SK-N-SH (cell line): ENCODE data around the gene GNAS-AS1. TPM values are rescaled to one million over a fixed set of nuclear protein-coding genes. Genes with fewer than 3 reads are reported as not detected.

Source experiments
- CTCF ChIA-PET: fragments of 300-600, 350-600 bp; formaldehyde crosslinking; extraction: SDS; loops from one replicate; lab custom pipeline; 2021; lab: Yijun Ruan, JAX
- POLR2A ChIA-PET: fragments of 350-600 bp; sonication (Branson Sonifier 250); formaldehyde crosslinking; extraction: SDS; loops from one replicate; lab custom pipeline; 2020; ENCODE audit warnings: antibody characterized with exemption, inconsistent platforms; lab: Yijun Ruan, JAX
- DNase-seq: peaks from one replicate; pipeline ENCODE4 v3.0.0; 2012
- H2AFZ ChIP-seq: fragments of 200-600 bp; sonication (generic); 2 replicates; pipeline ENCODE4 v1.8.1; 2016; ENCODE audit warnings: antibody characterized with exemption, mild to moderate bottlenecking, low read depth
- H3F3A ChIP-seq: fragments of 200-600 bp; sonication (generic); replicated peaks from 2 replicates; pipeline ENCODE3; 2016; ENCODE audit warnings: antibody characterized with exemption, mild to moderate bottlenecking; ENCODE audit not compliant: insufficient read depth
- H3K27ac ChIP-seq, 2 experiments: fragments of 200-500 bp in 1 of 2; fragments of 200-600 bp in 1 of 2; sonication (Bioruptor generic) in 1 of 2; sonication (generic), shearing (Covaris generic) in 1 of 2; 2 replicates each; pipeline versions ENCODE4 v1.5.1 to v1.6.1; 2014 to 2016; ENCODE audit warnings: low read depth in 2 of 2, inconsistent platforms in 1 of 2, low read length in 1 of 2, mild to moderate bottlenecking in 1 of 2, mixed read lengths in 1 of 2
- H3K27me3 ChIP-seq: fragments of 200-600 bp; sonication (generic), shearing (Covaris generic); 2 replicates; pipeline ENCODE4 v1.6.1; 2016; ENCODE audit warnings: mixed run types; ENCODE audit not compliant: insufficient read depth
- H3K36me3 ChIP-seq, 2 experiments: fragments of 200-500 bp in 1 of 2; fragments of 200-600 bp in 1 of 2; sonication (Bioruptor generic) in 1 of 2; sonication (generic) in 1 of 2; replicated peaks in 1 of 2; 2 replicates each; pipeline versions ENCODE3 to v1.5.1; 2014 to 2016; ENCODE audit warnings: low read length in 1 of 2, mild to moderate bottlenecking in 1 of 2; ENCODE audit not compliant: insufficient read depth in 2 of 2, control insufficient read depth in 1 of 2
- H3K4me1 ChIP-seq, 2 experiments: fragments of 200-500 bp in 1 of 2; fragments of 200-600 bp in 1 of 2; sonication (Bioruptor generic) in 1 of 2; sonication (generic), shearing (Covaris generic) in 1 of 2; 2 replicates each; pipeline versions ENCODE4 v1.5.1 to v1.6.1; 2014 to 2016; ENCODE audit warnings: low read depth in 1 of 2, low read length in 1 of 2, mixed run types in 1 of 2; ENCODE audit not compliant: insufficient read depth in 2 of 2, control insufficient read depth in 1 of 2
- H3K4me2 ChIP-seq: fragments of 200-600 bp; sonication (generic), shearing (Covaris generic); 2 replicates; pipeline ENCODE4 v1.6.1; 2017; ENCODE audit warnings: mixed run types
- H3K4me3 ChIP-seq, 2 experiments: fragments of 200-500 bp in 1 of 2; fragments of 200-600 bp in 1 of 2; sonication (Bioruptor generic) in 1 of 2; sonication (generic), shearing (Covaris generic) in 1 of 2; 2 replicates each; pipeline versions ENCODE4 v1.5.1 to v1.8.1; 2014 to 2016; ENCODE audit warnings: low read depth in 2 of 2, inconsistent platforms in 1 of 2, low read length in 1 of 2, mild to moderate bottlenecking in 1 of 2, mixed read lengths in 1 of 2, moderate library complexity in 1 of 2
- H3K79me2 ChIP-seq: fragments of 200-600 bp; sonication (generic); 2 replicates; pipeline ENCODE4 v1.8.1; 2017; ENCODE audit warnings: mild to moderate bottlenecking; ENCODE audit not compliant: insufficient read depth
- H3K9ac ChIP-seq: fragments of 200-600 bp; sonication (generic); 2 replicates; pipeline ENCODE4 v1.6.1; 2017; ENCODE audit warnings: mixed run types
- H3K9me2 ChIP-seq: fragments of 200-600 bp; sonication (generic); 2 replicates; pipeline ENCODE4 v1.6.1; 2017; ENCODE audit warnings: mixed run types
- H3K9me3 ChIP-seq: fragments of 200-600 bp; sonication (generic); 2 replicates; pipeline ENCODE4 v1.6.1; 2017; ENCODE audit warnings: mixed run types, mild to moderate bottlenecking, moderate library complexity
- H4K20me1 ChIP-seq: fragments of 200-600 bp; sonication (generic); 2 replicates; pipeline ENCODE4 v1.6.1; 2017; ENCODE audit warnings: mild to moderate bottlenecking, mixed run types; ENCODE audit not compliant: insufficient read depth
- FOXJ3 ChIP-seq: sonication (generic); formaldehyde crosslinking; IDR thresholded peaks from 2 replicates; pipeline ENCODE4 v1.5.1; 2020; ENCODE audit warnings: mild to moderate bottlenecking, missing genetic modification reagents
- JUND ChIP-seq: IDR thresholded peaks from 2 replicates; pipeline ENCODE4 v1.4.0; 2012
- MEF2A ChIP-seq: IDR thresholded peaks from 2 replicates; pipeline ENCODE4 v1.4.0; 2012; ENCODE audit warnings: low read depth, borderline replicate concordance
- MXI1 ChIP-seq: IDR thresholded peaks from 2 replicates; pipeline ENCODE4 v1.6.1; 2012; ENCODE audit warnings: mild to moderate bottlenecking, low read depth, low read length, improper control_type of control experiment
- NRF1 ChIP-seq: IDR thresholded peaks from 2 replicates; pipeline ENCODE4 v1.6.1; 2012; ENCODE audit warnings: low read depth, mild to moderate bottlenecking, low read length
- POLR2AphosphoS5 ChIP-seq: IDR thresholded peaks from 2 replicates; pipeline ENCODE4 v1.6.1; 2012; ENCODE audit warnings: low read depth, low read length
- RAD21 ChIP-seq: IDR thresholded peaks from 2 replicates; pipeline ENCODE4 v1.6.1; 2012; ENCODE audit warnings: mild to moderate bottlenecking, low read length
- RFX5 ChIP-seq: IDR thresholded peaks from 2 replicates; pipeline ENCODE4 v1.6.1; 2012; ENCODE audit warnings: mild to moderate bottlenecking, improper control_type of control experiment, low read length
- SIN3A ChIP-seq: IDR thresholded peaks from 2 replicates; pipeline ENCODE4 v1.6.1; 2012; ENCODE audit warnings: low read depth, mild to moderate bottlenecking, low read length, moderate library complexity, borderline replicate concordance
- TCF12 ChIP-seq: IDR thresholded peaks from 2 replicates; pipeline ENCODE4 v1.4.0; 2012
- WGBS: methylation state at CpG from one replicate; pipeline ENCODE4 v1.1.6; 2017; ENCODE audit warnings: low lambda C conversion rate; 5-methylcytosine and 5-hydroxymethylcytosine counted together
- polyA plus RNA-seq, 3 experiments: library from polyadenylated mRNA; depleted of rRNA; stranded (reverse); fragments of >200 nt; gene quantifications; 2 replicates each; pipeline ENCODE4 v1.2.3, GENCODE V29; 2012
- small RNA-seq, 7 experiments: library from RNA; depleted of rRNA; stranded (forward); fragments of <200 nt; gene quantifications; one replicate each; pipeline ENCODE3, GENCODE V24; 2012
- TF ChIP-seq, protein P1 (sequence below): IDR thresholded peaks from 2 replicates; pipeline ENCODE4 v1.4.0; 2012; ENCODE audit warnings: low read depth
- TF ChIP-seq, protein P2 (sequence below): IDR thresholded peaks from 2 replicates; pipeline ENCODE4 v1.6.1; 2012; ENCODE audit warnings: mild to moderate bottlenecking, low read depth, low read length, moderate library complexity
- TF ChIP-seq, protein P3 (sequence below): fragments of 200-600 bp; sonication (generic); IDR thresholded peaks from 2 replicates; pipeline ENCODE4 v1.6.1; 2017; ENCODE audit warnings: antibody characterized with exemption, mild to moderate bottlenecking, moderate library complexity

Gene GNAS-AS1
- polyA plus RNA-seq, 1 of the 3 experiments (the other 2 are of a cell fraction): 1.5 TPM

DNA sequence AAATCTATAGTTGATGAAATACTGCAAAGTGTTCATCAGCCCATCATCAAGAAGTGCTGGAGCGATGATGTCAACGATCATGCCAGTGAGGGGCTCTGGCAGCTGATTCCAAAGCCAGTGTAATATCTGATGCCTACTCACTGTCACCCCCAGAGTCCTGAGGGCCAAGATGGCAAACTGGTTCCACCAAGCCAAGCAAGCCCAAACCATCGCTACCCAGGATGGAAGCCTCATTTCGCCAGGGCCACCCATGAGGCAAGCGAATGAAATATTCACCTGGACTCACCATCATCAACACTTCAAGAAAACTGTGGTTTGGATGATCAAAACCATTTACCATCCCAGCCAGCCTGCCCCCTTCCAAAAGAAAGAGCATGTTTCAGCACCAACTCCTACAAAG lies 76.5 kb downstream of the GNAS-AS1 start:
- Histone ChIP-seq H3K79me2 (no peaks in the 10 kb centered on the region), H3K27me3 (peaks cover 4% of the 10 kb centered on the region; the same call in 1 of the 2 replicates), H3F3A (no peaks in the 10 kb centered on the region), H3K9me3 (no peaks in the 10 kb centered on the region), H3K4me1 (no peaks in the 10 kb centered on the region; a peak in 1 of 4 replicates), H3K36me3 (no peaks in the 10 kb centered on the region), H2AFZ (no peak overlapping the region), H4K20me1 (no peaks in the 10 kb centered on the region), H3K4me2 (no peak overlapping the region), H3K9ac (no peak overlapping the region), H3K27ac (no peak overlapping the region), H3K4me3 (no peak overlapping the region), H3K9me2 (no peaks in the 10 kb centered on the region)
- TF ChIP-seq RAD21 (no peak), SIN3A (no peak), RFX5 (no peak), POLR2AphosphoS5 (no peak), NRF1 (no peak), MXI1 (no peak), TCF12 (no peak), FOXJ3 (no peak), JUND (no peak), MEF2A (no peak)
- TF ChIP-seq, protein P1, sequence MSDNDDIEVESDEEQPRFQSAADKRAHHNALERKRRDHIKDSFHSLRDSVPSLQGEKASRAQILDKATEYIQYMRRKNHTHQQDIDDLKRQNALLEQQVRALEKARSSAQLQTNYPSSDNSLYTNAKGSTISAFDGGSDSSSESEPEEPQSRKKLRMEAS: no peak
- TF ChIP-seq, protein P2, sequence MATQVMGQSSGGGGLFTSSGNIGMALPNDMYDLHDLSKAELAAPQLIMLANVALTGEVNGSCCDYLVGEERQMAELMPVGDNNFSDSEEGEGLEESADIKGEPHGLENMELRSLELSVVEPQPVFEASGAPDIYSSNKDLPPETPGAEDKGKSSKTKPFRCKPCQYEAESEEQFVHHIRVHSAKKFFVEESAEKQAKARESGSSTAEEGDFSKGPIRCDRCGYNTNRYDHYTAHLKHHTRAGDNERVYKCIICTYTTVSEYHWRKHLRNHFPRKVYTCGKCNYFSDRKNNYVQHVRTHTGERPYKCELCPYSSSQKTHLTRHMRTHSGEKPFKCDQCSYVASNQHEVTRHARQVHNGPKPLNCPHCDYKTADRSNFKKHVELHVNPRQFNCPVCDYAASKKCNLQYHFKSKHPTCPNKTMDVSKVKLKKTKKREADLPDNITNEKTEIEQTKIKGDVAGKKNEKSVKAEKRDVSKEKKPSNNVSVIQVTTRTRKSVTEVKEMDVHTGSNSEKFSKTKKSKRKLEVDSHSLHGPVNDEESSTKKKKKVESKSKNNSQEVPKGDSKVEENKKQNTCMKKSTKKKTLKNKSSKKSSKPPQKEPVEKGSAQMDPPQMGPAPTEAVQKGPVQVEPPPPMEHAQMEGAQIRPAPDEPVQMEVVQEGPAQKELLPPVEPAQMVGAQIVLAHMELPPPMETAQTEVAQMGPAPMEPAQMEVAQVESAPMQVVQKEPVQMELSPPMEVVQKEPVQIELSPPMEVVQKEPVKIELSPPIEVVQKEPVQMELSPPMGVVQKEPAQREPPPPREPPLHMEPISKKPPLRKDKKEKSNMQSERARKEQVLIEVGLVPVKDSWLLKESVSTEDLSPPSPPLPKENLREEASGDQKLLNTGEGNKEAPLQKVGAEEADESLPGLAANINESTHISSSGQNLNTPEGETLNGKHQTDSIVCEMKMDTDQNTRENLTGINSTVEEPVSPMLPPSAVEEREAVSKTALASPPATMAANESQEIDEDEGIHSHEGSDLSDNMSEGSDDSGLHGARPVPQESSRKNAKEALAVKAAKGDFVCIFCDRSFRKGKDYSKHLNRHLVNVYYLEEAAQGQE: no peak
- ChIA-PET POLR2A (no interaction called here), CTCF (no interaction called here)
- 59% methylated on average over 5 of the region's 5 CpGs for WGBS
- no peak for DNase-seq

DNA sequence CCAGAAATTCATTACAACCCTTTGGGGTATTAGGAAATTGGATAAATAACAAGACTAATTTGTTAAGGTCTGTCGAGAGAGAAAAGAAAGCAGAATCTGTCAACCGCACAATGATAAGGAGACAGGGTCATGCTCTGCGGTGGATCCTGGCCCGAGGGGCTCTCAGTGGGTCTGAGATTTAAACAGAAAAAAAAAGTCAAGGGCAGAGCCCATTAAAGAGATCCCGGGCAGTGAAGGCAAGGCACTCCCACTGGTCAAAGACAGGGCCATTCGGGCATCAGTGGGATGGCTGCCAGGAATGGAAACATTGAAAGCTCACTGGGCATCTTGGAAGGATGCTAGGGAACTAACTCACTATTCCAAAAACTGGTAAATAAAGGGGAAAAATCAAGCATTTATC lies 77.9 kb downstream of the GNAS-AS1 start:
- TF ChIP-seq RFX5 (no peak), JUND (no peak)
- TF ChIP-seq, protein P3, sequence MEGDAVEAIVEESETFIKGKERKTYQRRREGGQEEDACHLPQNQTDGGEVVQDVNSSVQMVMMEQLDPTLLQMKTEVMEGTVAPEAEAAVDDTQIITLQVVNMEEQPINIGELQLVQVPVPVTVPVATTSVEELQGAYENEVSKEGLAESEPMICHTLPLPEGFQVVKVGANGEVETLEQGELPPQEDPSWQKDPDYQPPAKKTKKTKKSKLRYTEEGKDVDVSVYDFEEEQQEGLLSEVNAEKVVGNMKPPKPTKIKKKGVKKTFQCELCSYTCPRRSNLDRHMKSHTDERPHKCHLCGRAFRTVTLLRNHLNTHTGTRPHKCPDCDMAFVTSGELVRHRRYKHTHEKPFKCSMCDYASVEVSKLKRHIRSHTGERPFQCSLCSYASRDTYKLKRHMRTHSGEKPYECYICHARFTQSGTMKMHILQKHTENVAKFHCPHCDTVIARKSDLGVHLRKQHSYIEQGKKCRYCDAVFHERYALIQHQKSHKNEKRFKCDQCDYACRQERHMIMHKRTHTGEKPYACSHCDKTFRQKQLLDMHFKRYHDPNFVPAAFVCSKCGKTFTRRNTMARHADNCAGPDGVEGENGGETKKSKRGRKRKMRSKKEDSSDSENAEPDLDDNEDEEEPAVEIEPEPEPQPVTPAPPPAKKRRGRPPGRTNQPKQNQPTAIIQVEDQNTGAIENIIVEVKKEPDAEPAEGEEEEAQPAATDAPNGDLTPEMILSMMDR: no peak
- CTCF ChIA-PET: interaction anchor here (0.6 kb wide), 1 partner anchor 442 kb away, joined by 3 read pairs; no protein-coding TSS in a partner anchor
- H3K79me2 ChIP-seq: no peaks in the 10 kb centered on the region
- no peaks in the 10 kb centered on the region for H3K9me3 ChIP-seq
- H3K4me2 ChIP-seq: no peak overlapping the region
- POLR2A ChIA-PET: interaction anchor here (0.6 kb wide), 1 partner anchor 405 kb away, joined by 4 read pairs; no protein-coding TSS in a partner anchor
- H3K27ac ChIP-seq: no peak overlapping the region
- H3K4me3 ChIP-seq: no peak overlapping the region
- WGBS: 7% methylated on average over 6 of the region's 6 CpGs
- H3F3A ChIP-seq: no peaks in the 10 kb centered on the region
- no peak overlapping the region for H2AFZ ChIP-seq
- H3K36me3 ChIP-seq: no peaks in the 10 kb centered on the region
- no peaks in the 10 kb centered on the region for H3K9me2 ChIP-seq
- H4K20me1 ChIP-seq: no peaks in the 10 kb centered on the region
- H3K4me1 ChIP-seq: no peaks in the 10 kb centered on the region; a peak in 1 of 4 replicates
- DNase-seq: no peak
- H3K27me3 ChIP-seq: peaks cover 6% of the 10 kb centered on the region
- no peak overlapping the region for H3K9ac ChIP-seq

Small RNAs within 50 kb of the gene (small RNA-seq; reads per million reads assigned to genes)
- gene MIR298: 0 to 0.21 (median 0) reads per million in 7 experiments
- gene RF02127: 0 reads per million in 7 experiments
- 0 reads per million in 7 experiments for gene RF02128
- gene RF02130: 0 reads per million in 7 experiments
- 0 reads per million in 7 experiments for gene RF02131

Other genes with a start within 250 kb of the GNAS-AS1 start
- gene STX16, start 199.6 kb downstream of the GNAS-AS1 start, polyA plus RNA-seq (2012; rRNA removed): 63.8 and 90.9 TPM in 2 replicates
- gene NPEPL1, start 158.1 kb downstream of the GNAS-AS1 start, polyA plus RNA-seq (2012; rRNA removed): 2.3 and 2.8 TPM in 2 replicates
- gene GNAS, start 1.8 kb upstream of the GNAS-AS1 start, polyA plus RNA-seq (2012; rRNA removed): 1,011 and 1,562 TPM in 2 replicates
- gene NELFCD, start 130.4 kb upstream of the GNAS-AS1 start, polyA plus RNA-seq (2012; rRNA removed): 90.0 and 94.8 TPM in 2 replicates
- 0.03 and 0.05 TPM in 2 replicates for gene CTSZ, start 156.4 kb upstream of the GNAS-AS1 start, polyA plus RNA-seq (2012; rRNA removed)
- gene TUBB1, start 168.5 kb upstream of the GNAS-AS1 start, polyA plus RNA-seq (2012; rRNA removed): 0.02 TPM in 1 of 2 replicates, not detected in the other
- 48.0 and 60.8 TPM in 2 replicates for gene ATP5F1E, start 181.4 kb upstream of the GNAS-AS1 start, polyA plus RNA-seq (2012; rRNA removed)
- gene PRELID3B, start 191.9 kb upstream of the GNAS-AS1 start, polyA plus RNA-seq (2012; rRNA removed): 20.9 and 27.4 TPM in 2 replicates